Esophagus squamous epithelium (tissue), 4 donors: Measurements from ENCODE around the gene SIRPB1.
"Not testable (repeated sequence)": the region's sequence is repeated elsewhere in the genome, so short reads cannot be mapped to it uniquely, and the experiment has no call there.

ENCODE experiments used
- POLR2A ChIP-seq, 4 donors: fragments of 450-650 bp; IDR thresholded peaks; one replicate each; pipeline ENCODE4 v1.6.1; 2017; ENCODE audit warnings: antibody characterized with exemption in 4 of 4, mild to moderate bottlenecking in 4 of 4, moderate library complexity in 3 of 4
- TF ChIP-seq, protein P1 (sequence below), 6 experiments: fragments of 450-650 bp in 4 of 6; fragments of 200-600 bp in 2 of 6; sonication (generic) in 2 of 6; IDR thresholded peaks; one replicate each; pipeline ENCODE4 v1.5.1; 2016 to 2019; ENCODE audit warnings: antibody characterized with exemption in 6 of 6, mild to moderate bottlenecking in 4 of 6, moderate library complexity in 4 of 6

DNA sequence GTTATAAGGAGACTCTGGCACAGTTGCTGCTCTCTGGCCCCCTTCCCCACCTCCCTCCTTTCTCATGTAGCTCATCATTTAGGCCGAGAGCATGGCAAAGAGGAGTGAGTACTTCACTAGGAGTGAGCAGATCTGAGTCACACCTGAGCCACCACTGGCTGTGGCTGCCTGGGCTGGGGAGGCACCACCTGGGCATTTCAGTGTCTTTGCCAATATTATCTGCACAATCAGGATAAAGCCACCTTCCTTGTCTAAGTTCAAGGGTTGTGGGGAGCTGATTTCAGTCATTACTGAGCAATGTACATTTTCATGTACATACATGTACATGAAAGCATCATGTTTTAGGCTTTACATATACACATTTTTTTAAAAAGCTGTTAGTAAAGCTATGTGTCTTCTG is 43.8 kb downstream of the SIRPB1 start:
- TF ChIP-seq, protein P1, sequence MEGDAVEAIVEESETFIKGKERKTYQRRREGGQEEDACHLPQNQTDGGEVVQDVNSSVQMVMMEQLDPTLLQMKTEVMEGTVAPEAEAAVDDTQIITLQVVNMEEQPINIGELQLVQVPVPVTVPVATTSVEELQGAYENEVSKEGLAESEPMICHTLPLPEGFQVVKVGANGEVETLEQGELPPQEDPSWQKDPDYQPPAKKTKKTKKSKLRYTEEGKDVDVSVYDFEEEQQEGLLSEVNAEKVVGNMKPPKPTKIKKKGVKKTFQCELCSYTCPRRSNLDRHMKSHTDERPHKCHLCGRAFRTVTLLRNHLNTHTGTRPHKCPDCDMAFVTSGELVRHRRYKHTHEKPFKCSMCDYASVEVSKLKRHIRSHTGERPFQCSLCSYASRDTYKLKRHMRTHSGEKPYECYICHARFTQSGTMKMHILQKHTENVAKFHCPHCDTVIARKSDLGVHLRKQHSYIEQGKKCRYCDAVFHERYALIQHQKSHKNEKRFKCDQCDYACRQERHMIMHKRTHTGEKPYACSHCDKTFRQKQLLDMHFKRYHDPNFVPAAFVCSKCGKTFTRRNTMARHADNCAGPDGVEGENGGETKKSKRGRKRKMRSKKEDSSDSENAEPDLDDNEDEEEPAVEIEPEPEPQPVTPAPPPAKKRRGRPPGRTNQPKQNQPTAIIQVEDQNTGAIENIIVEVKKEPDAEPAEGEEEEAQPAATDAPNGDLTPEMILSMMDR (IDR thresholded peaks at IDR 0.05): not testable (repeated sequence)
- TF ChIP-seq POLR2A (IDR thresholded peaks at IDR 0.05): not testable (repeated sequence)
